Skeletal muscle satellite cell (primary cell): ENCODE measurements around the gene CAMK2G.

Experiments
- H3K27me3 ChIP-seq: 2 replicates; pipeline ENCODE4 v1.7.0; 2013; ENCODE audit warnings: low read length; ENCODE audit not compliant: control insufficient read depth, insufficient read depth
- H3K36me3 ChIP-seq: 2 replicates; pipeline ENCODE4 v1.7.0; 2013; ENCODE audit warnings: mild to moderate bottlenecking, control low read depth, low read length; ENCODE audit not compliant: insufficient read depth
- H3K4me1 ChIP-seq: 2 replicates; pipeline ENCODE4 v1.7.0; 2013; ENCODE audit warnings: low read length; ENCODE audit not compliant: control insufficient read depth, insufficient read depth
- H3K4me2 ChIP-seq: 2 replicates; pipeline ENCODE4 v1.7.0; 2013; ENCODE audit warnings: mild to moderate bottlenecking, low read length
- H3K4me3 ChIP-seq: 2 replicates; pipeline ENCODE4 v1.7.0; 2013; ENCODE audit warnings: low read length
- H3K9ac ChIP-seq: 2 replicates; pipeline ENCODE4 v1.7.0; 2013; ENCODE audit warnings: mild to moderate bottlenecking, low read depth, low read length, moderate library complexity
- H3K9me3 ChIP-seq: replicated peaks from 2 replicates; pipeline ENCODE4 v1.7.0; 2013; ENCODE audit warnings: mild to moderate bottlenecking, control low read depth, low read length

CAMK2G gene

DNA sequence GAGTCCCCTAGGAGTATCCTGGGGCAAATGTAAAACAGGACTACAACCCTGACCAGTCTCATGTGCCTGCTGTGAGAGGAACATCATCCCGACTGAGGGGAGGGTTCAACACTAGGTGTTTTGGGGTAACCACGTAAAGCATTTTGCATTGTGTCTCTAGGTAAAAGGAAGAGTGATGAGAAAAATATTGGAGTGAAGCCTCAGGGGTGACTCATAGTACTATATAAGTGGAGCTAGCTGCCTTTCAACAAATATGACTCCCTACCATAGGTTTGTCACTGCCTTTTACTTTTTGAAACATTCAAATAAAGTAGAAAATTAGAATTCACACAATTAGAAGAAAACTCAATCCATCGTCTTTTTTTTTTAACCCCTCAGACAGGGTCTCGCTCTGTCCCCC, 2.6 kb upstream of the CAMK2G start:
- Histone ChIP-seq H3K4me2 (no peak overlapping the region), H3K36me3 (peaks cover 2% of the 10 kb centered on the region), H3K9me3 (no peaks in the 10 kb centered on the region), H3K4me3 (no peak overlapping the region), H3K9ac (no peak overlapping the region), H3K4me1 (peaks cover 36% of the 10 kb centered on the region), H3K27me3 (no peaks in the 10 kb centered on the region)

DNA sequence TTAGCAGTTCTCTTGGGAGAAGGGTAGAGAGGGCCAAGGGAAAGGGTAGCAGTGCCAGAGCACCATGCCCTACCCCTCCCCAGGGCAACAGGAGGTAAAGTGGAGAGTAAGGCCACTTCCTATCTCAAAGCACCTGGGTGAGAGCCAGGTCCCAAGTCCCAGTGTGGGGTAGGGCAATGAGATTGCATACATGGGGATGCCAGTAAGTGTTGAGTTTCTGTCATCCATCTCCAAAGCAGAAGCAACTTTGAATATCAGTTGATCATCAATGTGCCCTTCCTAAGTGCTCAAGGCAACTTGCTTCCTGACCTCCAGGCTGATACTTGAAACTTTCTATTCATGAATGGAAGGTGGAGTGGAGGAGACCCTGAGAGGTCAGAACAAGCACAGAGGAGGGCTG, 2.2 kb upstream of the CAMK2G start:
- no peak overlapping the region for H3K9ac ChIP-seq
- no peaks in the 10 kb centered on the region for H3K9me3 ChIP-seq
- no peak overlapping the region for H3K4me2 ChIP-seq
- H3K36me3 ChIP-seq, result peaks cover 5% of the 10 kb centered on the region
- H3K4me1 ChIP-seq, result peaks cover 40% of the 10 kb centered on the region
- no peaks in the 10 kb centered on the region for H3K27me3 ChIP-seq
- no peak overlapping the region for H3K4me3 ChIP-seq

DNA sequence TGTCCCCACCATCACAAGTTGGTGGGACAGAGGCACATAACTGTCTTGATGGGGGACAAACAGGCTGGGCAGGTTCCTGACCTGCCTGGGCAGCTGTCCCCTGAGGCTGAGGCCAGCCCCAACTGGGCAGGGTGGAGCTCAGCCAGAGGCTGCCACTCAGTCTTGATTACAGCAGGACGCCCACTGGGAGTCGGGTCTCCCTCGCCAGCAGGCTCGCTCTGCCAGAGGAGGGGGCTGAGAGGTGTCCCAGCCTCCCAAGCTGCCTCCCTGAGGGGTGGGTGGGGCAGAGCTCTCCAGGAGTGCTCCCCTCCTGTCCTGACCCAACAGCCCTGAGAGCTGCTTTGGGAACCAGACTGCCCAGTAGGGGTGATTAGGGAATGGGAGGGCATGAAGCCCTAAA, 1.8 kb upstream of the CAMK2G start:
- H3K4me3 ChIP-seq, result no peak overlapping the region
- no peak overlapping the region for H3K9ac ChIP-seq

DNA sequence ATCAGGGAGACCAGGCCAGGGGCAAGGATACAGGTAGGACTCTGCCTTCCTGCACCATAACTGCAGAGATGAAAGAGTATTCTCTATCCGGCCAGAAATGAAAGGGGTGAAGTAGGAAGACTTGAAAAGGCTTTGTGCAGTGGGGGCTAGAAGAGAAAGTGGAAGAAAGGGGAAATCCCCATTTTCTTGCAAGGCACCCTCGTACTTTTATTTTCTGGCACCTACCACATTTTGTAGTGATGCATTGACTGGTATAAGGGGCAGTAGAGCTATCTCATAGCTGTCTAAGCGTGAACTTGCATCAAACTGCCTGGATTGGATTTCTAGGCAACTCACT, 752 bp upstream of the CAMK2G start:
- peaks cover 41% of the 10 kb centered on the region for H3K4me1 ChIP-seq

More for the DNA sequence above, 1.8 kb upstream of the CAMK2G start:
- H3K4me2 ChIP-seq, result no peak overlapping the region
- peaks cover 8% of the 10 kb centered on the region for H3K36me3 ChIP-seq
- H3K27me3 ChIP-seq, result no peaks in the 10 kb centered on the region
- H3K4me1 ChIP-seq, result peaks cover 41% of the 10 kb centered on the region
- H3K9me3 ChIP-seq, result no peaks in the 10 kb centered on the region

DNA sequence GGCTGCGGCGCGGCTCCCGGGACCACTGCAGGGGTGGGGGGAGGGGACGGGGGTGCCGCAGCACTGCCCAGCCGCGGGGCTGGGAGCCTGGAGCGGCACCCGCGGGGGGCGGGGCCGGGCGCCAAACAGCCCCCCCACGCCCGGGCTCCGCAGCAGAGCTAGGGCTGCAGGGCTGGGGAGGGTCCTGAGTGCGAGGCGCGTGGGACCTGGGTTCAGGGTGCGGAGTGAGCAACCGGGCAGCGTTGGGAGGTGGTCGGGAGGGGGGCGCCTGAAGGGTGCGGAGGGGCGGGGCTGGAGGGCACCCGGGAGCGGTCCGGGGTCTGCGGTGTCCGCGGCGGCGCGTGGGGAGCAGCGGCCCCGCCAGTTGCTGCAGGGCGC, 528 bp downstream of the CAMK2G start:
- H3K9me3 ChIP-seq, result no peaks in the 10 kb centered on the region
- no peaks in the 10 kb centered on the region for H3K27me3 ChIP-seq
- peak overlapping the region; percentile 77 for H3K4me2 ChIP-seq
- peaks cover 38% of the 10 kb centered on the region for H3K4me1 ChIP-seq
- H3K9ac ChIP-seq, result no peak overlapping the region
- peaks cover 20% of the 10 kb centered on the region for H3K36me3 ChIP-seq
- peak overlapping the region; percentile 85 for H3K4me3 ChIP-seq

More for the DNA sequence above, 752 bp upstream of the CAMK2G start:
- H3K27me3 ChIP-seq, result no peaks in the 10 kb centered on the region
- peak overlapping the region; percentile 90 for H3K4me2 ChIP-seq
- H3K9ac ChIP-seq, result no peak overlapping the region
- peak overlapping the region; percentile 70 for H3K4me3 ChIP-seq
- no peaks in the 10 kb centered on the region for H3K9me3 ChIP-seq
- H3K36me3 ChIP-seq, result peaks cover 18% of the 10 kb centered on the region

DNA sequence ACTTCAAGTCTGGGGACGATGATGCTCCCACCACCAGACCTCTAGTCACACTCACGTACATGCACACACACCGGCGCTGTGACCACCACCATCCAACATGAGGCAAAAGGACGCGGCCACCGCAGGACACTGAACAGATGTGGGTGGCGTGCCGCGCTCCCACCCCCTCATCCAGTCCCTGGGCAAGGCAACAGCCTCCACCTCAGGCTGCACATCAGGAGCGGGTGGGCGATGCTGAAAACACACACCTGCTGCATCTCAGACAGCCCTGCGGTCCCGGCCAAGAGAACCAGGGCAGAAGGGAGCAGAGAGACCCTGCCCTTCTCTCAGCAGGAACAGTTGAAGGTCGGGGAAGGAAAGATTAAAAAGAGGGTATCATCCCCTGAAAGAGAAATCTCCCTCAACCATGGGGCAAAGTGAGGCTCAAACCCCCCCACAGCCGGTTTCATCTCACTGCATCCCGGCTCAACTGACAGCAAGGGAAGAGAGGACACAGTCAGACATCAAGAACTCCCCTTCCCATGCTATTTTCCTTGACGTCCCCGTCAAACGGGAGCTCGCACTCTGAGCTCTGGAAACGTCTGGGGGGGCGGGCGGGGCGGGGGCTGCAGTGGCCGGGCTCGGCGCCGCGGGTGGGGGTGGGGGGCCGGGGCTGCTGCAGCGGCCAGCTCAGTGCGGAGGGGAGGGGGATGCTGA, 1.1 kb downstream of the CAMK2G start:
- peak overlapping the region; percentile 83 for H3K4me2 ChIP-seq
- peaks cover 20% of the 10 kb centered on the region for H3K36me3 ChIP-seq
- H3K27me3 ChIP-seq, result no peaks in the 10 kb centered on the region
- peak overlapping the region; percentile 65 for H3K4me3 ChIP-seq
- H3K9me3 ChIP-seq, result no peaks in the 10 kb centered on the region
- no peak overlapping the region for H3K9ac ChIP-seq
- H3K4me1 ChIP-seq, result peaks cover 38% of the 10 kb centered on the region

DNA sequence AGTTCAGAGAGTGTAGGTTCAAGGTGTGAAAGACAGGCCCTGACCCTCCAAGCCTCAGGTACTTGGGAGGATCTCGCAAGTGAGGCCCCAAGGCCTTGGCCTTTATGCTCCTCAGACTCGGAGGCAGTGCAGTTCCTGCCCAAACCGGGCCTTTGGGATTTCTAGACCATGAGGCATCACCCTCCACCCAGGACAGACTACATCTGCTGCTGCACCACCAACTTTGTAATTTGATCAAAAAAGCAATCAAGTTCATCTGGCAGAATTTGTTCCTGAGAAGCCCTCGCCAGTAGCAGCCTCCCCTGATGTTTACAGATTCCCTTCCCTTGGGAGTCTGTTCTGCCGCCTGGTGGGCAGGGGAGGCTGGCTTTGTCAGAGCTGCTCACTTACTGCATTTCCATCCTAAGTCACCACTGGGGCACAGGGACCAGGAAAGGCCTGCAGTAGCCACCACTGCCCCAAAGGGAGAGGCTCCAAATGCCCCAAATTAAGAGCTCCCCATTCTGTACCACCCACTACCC, 2.1 kb downstream of the CAMK2G start:
- Histone ChIP-seq H3K4me1 (peaks cover 35% of the 10 kb centered on the region), H3K9me3 (no peaks in the 10 kb centered on the region), H3K9ac (no peak overlapping the region), H3K27me3 (no peaks in the 10 kb centered on the region), H3K4me2 (peak overlapping the region; percentile 83), H3K4me3 (no peak overlapping the region), H3K36me3 (peaks cover 28% of the 10 kb centered on the region)

DNA sequence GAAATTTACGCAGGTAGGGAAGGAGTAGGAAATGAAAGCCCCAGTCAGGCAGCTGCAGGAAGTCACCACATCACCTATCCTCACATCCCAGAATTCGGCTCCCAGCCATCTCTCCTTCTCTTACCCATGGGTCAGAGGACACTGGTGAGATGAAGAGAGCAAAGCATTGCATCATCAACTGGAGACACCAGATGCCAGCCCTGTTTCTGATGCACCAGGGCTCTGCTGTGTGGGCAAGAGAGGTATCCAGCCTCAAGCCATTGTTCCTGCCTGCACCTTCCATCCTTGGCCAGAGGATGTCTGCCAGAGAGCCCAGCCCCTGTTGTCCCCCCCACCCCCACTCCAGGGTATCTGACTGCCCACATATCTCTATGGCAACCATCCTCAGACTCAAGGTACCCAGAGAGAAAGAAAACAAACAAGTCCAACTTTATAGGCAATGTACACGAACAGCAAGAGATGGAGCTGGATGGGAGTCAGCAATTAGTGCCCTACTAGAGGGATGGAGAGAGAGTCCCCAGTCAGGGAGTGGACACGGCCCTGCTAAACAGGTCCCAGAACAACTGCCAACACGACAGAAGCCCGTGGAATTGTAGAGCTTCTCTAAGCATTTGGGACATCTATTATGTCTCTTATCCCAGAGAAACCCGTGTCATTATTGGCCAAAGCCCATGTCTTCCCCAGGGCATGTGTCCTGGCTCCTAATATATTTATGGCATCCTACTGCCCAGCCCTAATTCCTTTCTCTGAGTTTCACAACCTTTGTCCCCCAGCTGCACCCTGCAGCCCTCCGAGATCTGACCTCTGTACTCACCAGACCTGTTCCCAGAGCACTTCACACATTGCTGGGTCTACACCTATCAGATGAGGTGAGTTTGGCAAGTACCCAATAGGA, 2.8 kb downstream of the CAMK2G start:
- Histone ChIP-seq H3K4me3 (no peak overlapping the region), H3K4me2 (peak overlapping the region; percentile 83), H3K4me1 (peaks cover 28% of the 10 kb centered on the region), H3K9me3 (no peaks in the 10 kb centered on the region), H3K36me3 (peaks cover 35% of the 10 kb centered on the region), H3K9ac (no peak overlapping the region), H3K27me3 (no peaks in the 10 kb centered on the region)

DNA sequence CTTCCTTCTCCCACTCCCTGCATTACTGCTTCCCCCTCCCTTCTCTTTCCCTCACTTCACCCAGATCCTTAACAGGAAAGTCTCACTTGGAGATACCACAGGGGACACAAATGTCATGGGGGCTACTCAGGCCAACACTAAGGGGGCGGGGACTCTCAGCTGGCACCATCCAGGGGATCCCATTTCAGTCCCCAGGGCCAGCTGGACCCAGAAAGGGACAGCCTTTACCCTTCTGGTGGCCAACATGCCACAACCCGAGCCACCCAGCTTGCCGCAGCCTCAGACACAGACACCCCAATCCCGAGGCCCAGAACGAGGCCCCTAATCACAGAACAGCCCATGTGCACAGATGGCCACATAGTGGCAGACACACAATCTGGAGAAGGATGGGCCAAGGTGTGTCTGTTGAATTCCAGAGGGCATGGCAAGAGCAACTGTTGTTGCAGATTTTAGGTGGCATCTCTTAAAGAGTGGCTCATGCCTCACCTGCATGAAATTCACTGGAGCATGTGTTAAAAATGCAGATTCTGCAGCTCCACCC, 5.6 kb downstream of the CAMK2G start:
- Histone ChIP-seq H3K4me2 (no peak overlapping the region), H3K4me3 (no peak overlapping the region), H3K27me3 (no peaks in the 10 kb centered on the region), H3K36me3 (peaks cover 35% of the 10 kb centered on the region), H3K4me1 (peaks cover 19% of the 10 kb centered on the region), H3K9ac (no peak overlapping the region), H3K9me3 (no peaks in the 10 kb centered on the region)

DNA sequence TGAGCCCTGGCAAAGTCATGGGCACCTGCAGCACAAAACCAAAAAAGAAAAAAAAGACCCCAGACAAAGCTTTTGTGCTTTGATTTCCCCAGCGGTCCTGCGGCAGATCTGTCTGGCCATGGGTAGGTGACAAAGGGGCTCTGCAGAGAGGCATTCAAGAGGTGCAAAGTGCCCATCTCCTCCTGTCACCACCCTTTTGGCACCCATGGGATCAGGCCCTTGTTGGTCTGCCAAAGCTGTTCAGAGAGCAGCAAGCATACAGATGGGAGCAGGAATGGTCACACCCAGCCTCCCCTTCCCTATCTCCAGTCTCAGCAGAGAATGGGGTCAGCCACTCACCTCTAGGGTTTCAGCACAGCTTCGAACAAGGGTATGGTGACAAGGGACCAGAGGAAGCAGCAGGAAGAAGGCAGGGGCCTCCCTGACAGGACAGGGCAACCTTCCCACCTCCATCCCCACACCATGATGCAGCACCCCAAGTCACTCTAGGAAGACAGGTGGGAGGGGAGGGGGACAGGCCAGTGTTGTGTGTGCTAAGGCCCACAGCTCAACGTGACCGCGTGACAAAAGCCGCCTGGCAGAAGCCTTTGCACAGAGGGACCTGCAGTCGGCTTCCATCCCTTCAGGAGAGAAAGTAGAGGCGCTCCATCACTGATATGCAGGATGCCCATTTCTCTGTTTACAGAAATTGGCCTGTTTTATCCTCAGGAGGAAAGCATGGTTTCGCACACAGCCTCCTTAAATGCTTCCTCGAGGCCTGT, 6.3 kb downstream of the CAMK2G start:
- peaks cover 35% of the 10 kb centered on the region for H3K36me3 ChIP-seq
- H3K9me3 ChIP-seq, result no peaks in the 10 kb centered on the region
- no peak overlapping the region for H3K4me3 ChIP-seq
- no peaks in the 10 kb centered on the region for H3K27me3 ChIP-seq
- no peak overlapping the region for H3K9ac ChIP-seq
- H3K4me1 ChIP-seq, result peaks cover 16% of the 10 kb centered on the region
- H3K4me2 ChIP-seq, result no peak overlapping the region
